Measurements from ENCODE around the gene C3orf20.

DNA sequence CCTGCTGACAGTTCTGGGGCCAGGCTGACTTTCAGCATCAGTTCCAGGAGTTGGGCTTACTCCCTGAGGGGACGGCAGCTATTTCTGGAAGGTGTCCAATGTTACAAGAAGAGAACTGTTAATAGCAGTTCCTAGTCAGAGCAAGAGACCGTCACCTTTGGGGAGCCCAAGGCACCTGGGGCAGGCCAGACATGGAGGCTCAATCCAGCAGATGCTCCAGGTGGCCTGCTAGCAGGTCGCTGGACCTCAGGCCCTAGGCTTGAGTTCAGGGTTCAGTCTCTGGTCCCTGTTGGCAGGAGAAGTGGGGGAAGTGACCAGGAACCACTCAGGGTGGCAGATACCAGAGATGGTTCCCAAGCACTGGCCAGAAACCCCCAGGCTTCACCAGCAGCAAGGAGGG is 25.9 kb downstream of the C3orf20 start:
- TF ChIP-seq EZH2 (IDR thresholded peaks at IDR 0.05; ENCODE audit: borderline replicate concordance, insufficient read depth, low read length, poor library complexity, severe bottlenecking) (no peak), RAD21 (conservative IDR thresholded peaks at IDR 0.05) (no peak), POLR2AphosphoS5 (IDR thresholded peaks at IDR 0.05) (no peak)
- TF ChIP-seq, protein P1, sequence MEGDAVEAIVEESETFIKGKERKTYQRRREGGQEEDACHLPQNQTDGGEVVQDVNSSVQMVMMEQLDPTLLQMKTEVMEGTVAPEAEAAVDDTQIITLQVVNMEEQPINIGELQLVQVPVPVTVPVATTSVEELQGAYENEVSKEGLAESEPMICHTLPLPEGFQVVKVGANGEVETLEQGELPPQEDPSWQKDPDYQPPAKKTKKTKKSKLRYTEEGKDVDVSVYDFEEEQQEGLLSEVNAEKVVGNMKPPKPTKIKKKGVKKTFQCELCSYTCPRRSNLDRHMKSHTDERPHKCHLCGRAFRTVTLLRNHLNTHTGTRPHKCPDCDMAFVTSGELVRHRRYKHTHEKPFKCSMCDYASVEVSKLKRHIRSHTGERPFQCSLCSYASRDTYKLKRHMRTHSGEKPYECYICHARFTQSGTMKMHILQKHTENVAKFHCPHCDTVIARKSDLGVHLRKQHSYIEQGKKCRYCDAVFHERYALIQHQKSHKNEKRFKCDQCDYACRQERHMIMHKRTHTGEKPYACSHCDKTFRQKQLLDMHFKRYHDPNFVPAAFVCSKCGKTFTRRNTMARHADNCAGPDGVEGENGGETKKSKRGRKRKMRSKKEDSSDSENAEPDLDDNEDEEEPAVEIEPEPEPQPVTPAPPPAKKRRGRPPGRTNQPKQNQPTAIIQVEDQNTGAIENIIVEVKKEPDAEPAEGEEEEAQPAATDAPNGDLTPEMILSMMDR (IDR thresholded peaks at IDR 0.05; ENCODE audit: poor library complexity, severe bottlenecking) = no peak

All from neural cell (in vitro differentiated cells).